NCI-H146 (cell line): ENCODE results near the gene SLC49A3.
A peak's percentile ranks its signal among the peaks of the same experiment; 100 is the strongest.
"Not testable (repeated sequence)": the region's sequence is repeated elsewhere in the genome, so short reads cannot be mapped to it uniquely, and the experiment has no call there.

Source experiments
- DNase-seq: peaks from one replicate; lab custom pipeline; 2025; lab: John Stamatoyannopoulos, UW

The SLC49A3 gene

GRCh38 chr4:681736-682451 lies 7.1 kb downstream of the SLC49A3 start:
- peak; percentile 93 for DNase-seq

GRCh38 chr4:680928-681645 lies 7.9 kb downstream of the SLC49A3 start:
- DNase-seq = peak; percentile 57

DNA sequence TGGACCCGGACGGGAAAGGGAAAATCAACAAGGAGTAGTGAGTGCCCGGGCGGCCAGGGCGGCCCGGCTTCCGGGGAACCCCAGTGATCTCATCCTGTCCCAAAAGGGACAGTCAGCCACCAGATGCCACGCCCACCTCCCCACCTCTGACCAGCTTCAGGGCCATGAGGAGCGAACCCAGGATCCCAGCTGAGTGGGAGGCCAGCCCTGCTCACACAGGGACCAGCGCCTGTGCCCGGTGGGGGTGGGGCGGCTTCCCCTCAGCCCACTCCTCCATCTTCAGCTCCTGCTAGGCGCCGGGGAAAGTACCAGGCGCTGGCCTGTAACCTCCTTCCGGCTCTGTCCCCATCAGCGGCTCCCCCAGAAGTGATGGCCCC lies 8.4 kb downstream of the SLC49A3 start:
- no peak for DNase-seq

DNA sequence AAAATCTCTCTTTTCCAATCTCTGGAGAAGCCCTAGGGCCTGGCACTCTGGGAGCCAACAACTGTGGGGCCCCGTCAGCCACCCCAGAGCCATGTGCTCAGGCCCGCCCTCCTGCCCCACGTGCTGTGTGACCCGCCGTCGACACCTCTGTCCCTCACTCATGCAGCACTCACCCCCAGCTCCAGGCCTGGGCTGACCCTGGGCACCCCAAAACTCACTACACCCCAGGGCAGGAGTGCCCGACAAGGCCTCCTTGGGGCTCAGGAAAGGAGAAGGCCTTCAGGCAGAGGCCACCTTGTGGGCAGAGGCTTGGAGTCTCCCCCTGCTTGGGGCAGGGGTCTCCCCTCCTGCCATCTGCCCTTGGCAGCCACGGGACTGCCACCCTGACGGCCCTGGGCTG lies 8.9 kb downstream of the SLC49A3 start:
- no peak for DNase-seq

GRCh38 chr4:679629-680028 lies 9.3 kb downstream of the SLC49A3 start:
- no peak for DNase-seq

DNA sequence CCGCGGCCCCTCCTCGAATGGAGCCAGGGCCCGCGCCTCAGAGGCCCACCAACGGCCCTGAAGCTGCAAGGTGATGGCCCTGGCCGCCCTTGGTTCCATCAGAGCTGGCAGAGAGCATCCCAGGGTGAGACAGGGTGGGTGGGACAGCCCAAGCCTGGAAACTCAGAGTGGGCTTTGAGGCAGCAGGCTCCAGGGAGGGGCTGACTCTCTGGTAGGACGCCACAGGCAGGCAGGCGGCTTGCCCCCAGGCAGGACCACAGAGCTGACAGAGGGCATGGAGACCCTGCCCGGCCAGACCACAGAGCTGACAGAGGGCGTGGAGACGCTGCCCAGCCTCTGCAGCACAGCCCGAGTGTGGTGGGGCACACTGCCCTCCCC lies 9.9 kb downstream of the SLC49A3 start:
- no peak for DNase-seq

- DNase-seq = no peak
Measured at GRCh38 chr4:678331-679103, 10.4 kb downstream of the SLC49A3 start.

- DNase-seq = peak; percentile 86
Measured at GRCh38 chr4:677431-678293, 11.3 kb downstream of the SLC49A3 start.

DNA sequence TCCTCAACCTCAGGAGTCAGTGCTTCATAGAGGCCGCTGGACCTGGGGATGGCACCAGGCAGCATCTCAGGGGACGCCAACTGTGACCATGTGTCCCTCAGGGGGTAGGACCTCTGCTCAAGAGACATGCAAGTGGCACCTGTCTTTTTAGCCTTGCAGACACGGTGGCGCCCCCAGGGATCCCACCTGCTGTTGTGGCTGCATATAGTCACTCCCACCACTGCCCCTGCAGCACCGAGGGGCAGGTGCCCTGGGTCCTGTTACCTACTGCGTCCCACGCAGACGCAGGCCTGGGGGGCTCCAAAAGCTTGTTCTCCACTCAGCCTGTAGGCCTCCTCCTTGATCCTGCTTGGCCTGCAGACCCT lies 12.1 kb downstream of the SLC49A3 start:
- peak; percentile 41 for DNase-seq

- DNase-seq = no peak
Measured at GRCh38 chr4:675980-676870, 12.7 kb downstream of the SLC49A3 start.

DNA sequence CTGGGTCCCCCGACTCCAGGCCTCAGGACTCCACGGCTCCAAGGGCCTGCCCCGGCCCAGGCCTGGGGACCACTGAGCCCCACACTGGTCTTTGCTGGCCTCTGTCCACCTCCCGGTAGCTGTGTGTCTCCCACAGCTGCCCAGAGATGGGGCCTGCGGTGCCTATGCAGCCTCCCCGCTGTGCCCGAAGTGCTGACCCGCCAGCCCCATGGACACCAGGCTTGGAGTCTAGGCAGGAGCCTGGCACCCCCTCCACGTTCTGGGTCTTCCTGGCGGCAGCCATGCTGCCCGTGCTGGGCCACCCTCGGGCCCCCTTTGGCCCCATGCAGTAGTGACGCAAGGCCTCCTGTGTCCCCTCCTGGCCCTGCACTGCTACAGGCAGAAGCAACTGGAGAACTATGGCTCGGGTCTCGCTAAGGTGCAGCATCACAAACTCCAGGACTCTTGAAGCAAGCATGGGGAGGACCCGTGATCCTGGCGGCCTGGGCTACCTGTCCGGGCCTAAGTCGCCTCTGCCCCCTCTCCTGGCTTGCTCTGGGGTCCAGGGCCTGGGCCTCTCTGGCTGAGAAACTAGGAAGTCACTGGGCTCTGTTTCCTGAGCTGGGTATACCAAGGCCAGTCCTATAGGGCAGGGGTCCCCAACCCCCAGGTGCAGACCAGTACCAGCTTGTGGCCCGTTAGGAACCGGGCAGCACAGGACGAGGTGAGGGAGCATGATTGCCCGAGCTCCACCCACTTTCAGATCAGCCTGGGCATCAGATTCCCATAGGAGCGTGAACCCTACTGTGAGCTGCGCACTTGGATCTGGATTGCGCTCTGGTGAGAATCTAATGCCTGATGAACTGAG lies 13.7 kb downstream of the SLC49A3 start:
- no peak for DNase-seq

GRCh38 chr4:674172-675035 lies 14.5 kb downstream of the SLC49A3 start, which contains the start of the genes ATP5ME and MYL5:
Gene ATP5ME (minus strand): TSS chr4:674276. CDS start chr4:674247, 29 bp downstream.
Gene MYL5 (plus strand): TSS chr4:674542. CDS start chr4:678027, 3,485 bp downstream.
- peak; percentile 96 for DNase-seq

DNA sequence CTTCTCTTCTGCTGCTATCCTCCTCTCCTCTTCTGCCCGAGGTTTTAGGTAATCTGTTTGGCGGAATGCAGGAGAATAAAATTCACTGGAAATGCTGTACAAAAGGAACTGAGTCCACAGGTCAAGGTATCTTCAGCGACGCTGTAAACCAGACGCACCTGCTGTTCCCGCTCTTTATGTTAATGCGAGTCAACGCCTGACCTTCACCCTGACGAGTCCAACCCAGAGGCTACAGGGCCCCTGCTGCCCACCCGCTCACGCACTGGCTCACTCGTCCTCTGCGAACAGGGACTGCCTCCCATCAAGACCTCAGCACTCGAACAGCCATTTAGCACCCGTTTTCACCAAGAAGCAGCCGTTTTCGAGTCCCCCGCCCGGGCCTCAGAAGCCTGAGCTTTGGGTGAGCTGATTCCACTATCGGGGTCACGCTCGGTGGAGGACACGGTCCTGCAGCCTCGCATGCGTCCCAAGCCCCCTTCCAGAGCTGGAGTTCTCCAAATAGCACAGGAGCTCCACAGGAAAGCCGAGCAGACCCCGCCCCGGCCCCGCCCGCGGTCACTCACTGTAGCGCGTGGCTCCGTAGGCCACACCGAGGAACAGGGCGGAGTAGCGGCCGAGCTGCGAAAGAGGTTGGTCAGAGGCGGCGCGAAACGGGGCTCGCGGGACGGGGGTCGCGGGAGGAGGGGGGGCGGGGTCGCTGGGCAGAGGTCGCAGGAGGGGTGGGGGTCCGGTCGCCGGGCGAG lies 15.4 kb downstream of the SLC49A3 start:
- peak; percentile 55 for DNase-seq

DNA sequence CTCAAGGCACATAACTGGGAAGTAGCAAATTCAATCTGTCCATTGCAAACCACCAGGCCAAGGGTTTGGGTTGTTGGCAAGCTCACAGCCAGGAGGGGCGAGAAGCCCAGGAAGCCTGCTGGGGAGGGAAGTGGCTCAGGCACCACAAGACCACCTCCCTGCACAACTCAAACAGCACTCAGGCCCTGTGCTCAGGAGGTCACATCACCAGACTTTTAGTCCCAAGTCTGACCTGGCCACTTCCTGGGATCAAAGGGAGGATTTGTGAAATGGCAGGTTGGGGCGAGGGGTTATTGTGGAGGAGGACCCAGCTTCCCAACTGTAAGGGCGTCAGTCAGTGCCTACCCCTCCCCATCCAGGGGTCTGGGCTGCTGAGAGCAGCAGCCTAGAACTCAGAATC lies 17.2 kb downstream of the SLC49A3 start:
- DNase-seq = no peak

- DNase-seq = not testable (repeated sequence)
Measured at GRCh38 chr4:669806-670559, 19.0 kb downstream of the SLC49A3 start.

DNA sequence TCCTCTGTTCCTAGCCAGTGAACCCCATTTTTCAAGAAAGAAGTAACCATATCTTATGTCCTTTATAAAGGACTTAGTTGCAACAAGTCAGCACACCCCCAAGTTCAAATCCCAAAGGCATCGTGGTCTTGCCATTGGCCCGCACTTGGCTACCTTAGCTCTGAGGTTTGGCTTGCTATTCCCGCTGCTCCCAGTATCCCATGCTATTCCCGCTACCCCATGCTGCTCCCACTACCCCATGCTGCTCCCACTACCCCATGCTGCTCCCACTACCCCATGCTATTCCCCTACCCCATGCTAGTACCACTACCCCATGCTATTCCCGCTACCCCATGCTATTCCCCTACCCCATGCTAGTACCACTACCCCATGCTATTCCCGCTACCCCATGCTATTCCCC lies 20.7 kb downstream of the SLC49A3 start:
- DNase-seq = not testable (repeated sequence)

DNA sequence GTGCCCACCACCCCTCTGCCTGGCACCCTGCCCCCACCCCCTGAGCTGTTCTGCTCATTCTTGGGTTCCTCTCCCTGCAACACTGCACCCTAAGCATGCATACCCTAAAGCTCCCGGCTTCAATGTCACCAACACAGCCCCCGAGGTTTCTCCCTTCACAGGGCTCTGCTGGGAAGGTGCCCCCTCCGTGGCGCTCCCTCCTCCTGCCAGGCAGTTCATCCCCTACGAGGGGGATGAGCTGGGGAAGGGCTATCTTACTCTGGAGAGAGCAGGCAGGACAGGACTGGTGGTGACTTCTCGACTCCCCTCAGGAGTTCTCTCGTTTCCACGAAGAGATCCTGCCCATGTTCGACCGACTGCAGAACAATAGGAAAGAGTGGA lies 21.4 kb downstream of the SLC49A3 start:
- no peak for DNase-seq
